Right lobe of liver (tissue), 6 donors: ENCODE data around the gene TK1. TPM values are rescaled to one million over a fixed set of nuclear protein-coding genes. Genes with fewer than 3 reads are reported as not detected.

Experiments
- ATAC-seq, 4 donors: fragments of 200-7000 bp; cut with Tn5 transposase; one replicate each; pipeline ENCODE4 v1.9.1; 2020; ENCODE audit warnings: mild to moderate bottlenecking in 4 of 4, moderate library complexity in 4 of 4
- DNase-seq, 3 donors: peaks; one replicate each; pipeline ENCODE4 v3.0.0-alpha.2; 2020
- H3K27ac ChIP-seq, 3 donors: fragments of 200-600 bp; one replicate each; pipeline ENCODE4 v1.8.0; 2022
- H3K27me3 ChIP-seq, 2 donors: fragments of 200-600 bp; one replicate each; pipeline ENCODE4 v1.8.0; 2022
- H3K36me3 ChIP-seq, 4 donors: fragments of 200-600 bp; sonication (generic) in 1 of 4; one replicate each; pipeline versions ENCODE4 v1.5.1 to v1.8.0; 2017 to 2022; ENCODE audit warnings: control low read depth in 1 of 4
- H3K4me1 ChIP-seq, 4 donors: fragments of 200-600 bp; sonication (generic) in 1 of 4; one replicate each; pipeline versions ENCODE4 v1.5.1 to v1.8.0; 2017 to 2022; ENCODE audit warnings: control low read depth in 1 of 4
- H3K4me3 ChIP-seq, 3 donors: fragments of 200-600 bp; one replicate each; pipeline ENCODE4 v1.8.0; 2022
- H3K9me3 ChIP-seq, 4 donors: fragments of 200-600 bp; sonication (generic) in 1 of 4; one replicate each; pipeline versions ENCODE4 v1.5.1 to v1.8.0; 2017 to 2022; ENCODE audit warnings: control low read depth in 1 of 4
- POLR2A ChIP-seq: fragments of 450-650 bp; IDR thresholded peaks from one replicate; pipeline ENCODE4 v1.6.1; 2017; ENCODE audit warnings: antibody characterized with exemption, mild to moderate bottlenecking
- WGBS: methylation state at CpG from one replicate; pipeline ENCODE4 v1.1.6; 2018; ENCODE audit warnings: low coverage, low lambda C conversion rate; ENCODE audit not compliant: insufficient coverage; ENCODE audit errors: missing lambda C conversion rate; 5-methylcytosine and 5-hydroxymethylcytosine counted together
- intact Hi-C, 2 donors: fragments of 100-400 bp; cut with DNase I; formaldehyde crosslinking; loops; one replicate each; pipeline versions ENCODE4 v1.11.2 to v1.14.1; 2022
- total RNA-seq, 6 experiments: library from RNA; depleted of rRNA in 2 of 6; stranded (reverse); fragments of >200 nt in 2 of 6; fragmentation: NEBNext Ultra II Directional in 3 of 6; extraction: Animal tissue kit (Norgen Biotek cat#: 25700) in 3 of 6; gene quantifications; one replicate each; pipeline versions ENCODE4 v1.1.0 to v1.2.4, GENCODE V29; 2016 to 2023
- TF ChIP-seq, protein P1 (sequence below), 4 donors: fragments of 200-600 bp in 3 of 4; fragments of 450-650 bp in 1 of 4; IDR thresholded peaks; one replicate each; pipeline versions ENCODE4 v1.5.1 to v1.8.0; 2016 to 2022; ENCODE audit warnings: antibody characterized with exemption in 4 of 4, mild to moderate bottlenecking in 2 of 4
- donor health status: DM: no; HTN: yes; CAD: no.
- donor health status: DM: no; HTN: no; CAD: no.
- donor health status: DM: no; HTN: no; CAD: no.
- donor health status: DM: no; HTN: yes; CAD: no.
- donor health status: DM: no; HTN: yes; CAD: no.

TK1 gene
- total RNA-seq, 6 experiments from 2014 or later = 2.1 to 8.3 (median 4.7) TPM

DNA sequence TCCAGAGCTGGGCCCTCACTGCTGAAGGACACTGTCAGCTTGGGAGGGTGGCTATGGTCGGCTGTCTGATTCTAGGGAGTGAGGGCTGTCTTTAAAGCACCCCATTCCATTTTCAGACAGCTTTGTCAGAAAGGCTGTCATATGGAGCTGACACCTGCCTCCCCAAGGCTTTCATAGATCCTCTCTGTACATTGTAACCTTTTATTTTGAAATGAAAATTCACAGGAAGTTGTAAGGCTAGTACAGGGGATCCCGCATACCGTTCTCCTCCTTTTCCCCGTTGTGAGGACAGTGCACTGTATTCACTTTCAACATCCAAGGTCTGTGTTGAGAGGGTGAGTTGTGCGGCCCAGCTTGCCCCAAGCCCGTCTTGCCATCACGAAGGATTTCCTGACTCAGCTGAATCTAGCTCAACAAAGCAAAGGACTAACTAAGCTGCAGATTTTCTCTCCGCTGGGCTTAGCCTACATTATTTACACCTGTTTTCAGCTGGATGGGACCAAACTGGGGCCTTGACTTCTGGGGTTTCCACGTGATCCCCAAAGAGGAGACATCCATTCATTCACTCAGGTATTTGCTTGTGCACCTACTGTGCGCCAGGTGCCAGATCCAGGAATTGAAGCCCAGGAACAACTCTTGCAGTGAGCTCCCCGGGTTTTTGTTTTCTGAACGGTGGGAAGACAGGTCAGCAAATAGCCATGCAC, 39.4 kb upstream of the TK1 start:
- Histone ChIP-seq H3K4me1 (no peaks in the 10 kb centered on the region), H3K4me3 (no peak overlapping the region), H3K27ac (no peak overlapping the region), H3K27me3 (peaks cover 0 to 9% of the 10 kb centered on the region in 2 donors), H3K36me3 (no peaks in the 10 kb centered on the region), H3K9me3 (no peaks in the 10 kb centered on the region)
- ATAC-seq = no peak
- no peak for TF ChIP-seq POLR2A
- TF ChIP-seq, protein P1, sequence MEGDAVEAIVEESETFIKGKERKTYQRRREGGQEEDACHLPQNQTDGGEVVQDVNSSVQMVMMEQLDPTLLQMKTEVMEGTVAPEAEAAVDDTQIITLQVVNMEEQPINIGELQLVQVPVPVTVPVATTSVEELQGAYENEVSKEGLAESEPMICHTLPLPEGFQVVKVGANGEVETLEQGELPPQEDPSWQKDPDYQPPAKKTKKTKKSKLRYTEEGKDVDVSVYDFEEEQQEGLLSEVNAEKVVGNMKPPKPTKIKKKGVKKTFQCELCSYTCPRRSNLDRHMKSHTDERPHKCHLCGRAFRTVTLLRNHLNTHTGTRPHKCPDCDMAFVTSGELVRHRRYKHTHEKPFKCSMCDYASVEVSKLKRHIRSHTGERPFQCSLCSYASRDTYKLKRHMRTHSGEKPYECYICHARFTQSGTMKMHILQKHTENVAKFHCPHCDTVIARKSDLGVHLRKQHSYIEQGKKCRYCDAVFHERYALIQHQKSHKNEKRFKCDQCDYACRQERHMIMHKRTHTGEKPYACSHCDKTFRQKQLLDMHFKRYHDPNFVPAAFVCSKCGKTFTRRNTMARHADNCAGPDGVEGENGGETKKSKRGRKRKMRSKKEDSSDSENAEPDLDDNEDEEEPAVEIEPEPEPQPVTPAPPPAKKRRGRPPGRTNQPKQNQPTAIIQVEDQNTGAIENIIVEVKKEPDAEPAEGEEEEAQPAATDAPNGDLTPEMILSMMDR (IDR thresholded peaks at IDR 0.05) = no peak
- no peak for DNase-seq
- intact Hi-C loops = no loop called here
- 73% methylated on average over 8 of the region's 12 CpGs for WGBS

DNA sequence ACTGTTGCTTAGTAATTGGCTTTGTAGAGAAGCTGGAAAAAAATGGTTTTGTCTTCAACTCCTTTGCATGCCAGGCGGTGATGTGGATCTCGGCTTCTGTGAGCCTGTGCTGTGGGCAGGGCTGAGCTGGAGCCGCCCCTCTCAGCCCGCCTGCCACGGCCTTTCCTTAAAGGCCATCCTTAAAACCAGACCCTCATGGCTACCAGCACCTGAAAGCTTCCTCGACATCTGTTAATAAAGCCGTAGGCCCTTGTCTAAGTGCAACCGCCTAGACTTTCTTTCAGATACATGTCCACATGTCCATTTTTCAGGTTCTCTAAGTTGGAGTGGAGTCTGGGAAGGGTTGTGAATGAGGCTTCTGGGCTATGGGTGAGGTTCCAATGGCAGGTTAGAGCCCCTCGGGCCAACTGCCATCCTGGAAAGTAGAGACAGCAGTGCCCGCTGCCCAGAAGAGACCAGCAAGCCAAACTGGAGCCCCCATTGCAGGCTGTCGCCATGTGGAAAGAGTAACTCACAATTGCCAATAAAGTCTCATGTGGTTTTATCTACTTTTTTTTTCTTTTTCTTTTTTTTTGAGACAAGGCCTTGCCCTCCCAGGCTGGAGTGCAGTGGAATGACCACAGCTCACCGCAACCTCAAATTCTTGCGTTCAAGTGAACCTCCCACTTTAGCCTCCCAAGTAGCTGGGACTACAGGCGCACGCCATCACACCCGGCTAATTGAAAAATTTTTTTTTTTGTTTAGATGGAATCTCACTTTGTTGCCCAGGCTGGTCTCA, 38.4 kb upstream of the TK1 start:
- no peaks in the 10 kb centered on the region for H3K4me1 ChIP-seq
- intact Hi-C loops = no loop called here
- TF ChIP-seq, protein P1 (IDR thresholded peaks at IDR 0.05) = no peak
- TF ChIP-seq POLR2A = no peak
- H3K36me3 ChIP-seq = no peaks in the 10 kb centered on the region
- DNase-seq (no peak), ATAC-seq (no peak)
- H3K9me3 ChIP-seq = no peaks in the 10 kb centered on the region
- no peaks in the 10 kb centered on the region for H3K27me3 ChIP-seq
- H3K4me3 ChIP-seq = no peak overlapping the region
- H3K27ac ChIP-seq = no peak overlapping the region
- 96% methylated on average over 9 of the region's 16 CpGs for WGBS

DNA sequence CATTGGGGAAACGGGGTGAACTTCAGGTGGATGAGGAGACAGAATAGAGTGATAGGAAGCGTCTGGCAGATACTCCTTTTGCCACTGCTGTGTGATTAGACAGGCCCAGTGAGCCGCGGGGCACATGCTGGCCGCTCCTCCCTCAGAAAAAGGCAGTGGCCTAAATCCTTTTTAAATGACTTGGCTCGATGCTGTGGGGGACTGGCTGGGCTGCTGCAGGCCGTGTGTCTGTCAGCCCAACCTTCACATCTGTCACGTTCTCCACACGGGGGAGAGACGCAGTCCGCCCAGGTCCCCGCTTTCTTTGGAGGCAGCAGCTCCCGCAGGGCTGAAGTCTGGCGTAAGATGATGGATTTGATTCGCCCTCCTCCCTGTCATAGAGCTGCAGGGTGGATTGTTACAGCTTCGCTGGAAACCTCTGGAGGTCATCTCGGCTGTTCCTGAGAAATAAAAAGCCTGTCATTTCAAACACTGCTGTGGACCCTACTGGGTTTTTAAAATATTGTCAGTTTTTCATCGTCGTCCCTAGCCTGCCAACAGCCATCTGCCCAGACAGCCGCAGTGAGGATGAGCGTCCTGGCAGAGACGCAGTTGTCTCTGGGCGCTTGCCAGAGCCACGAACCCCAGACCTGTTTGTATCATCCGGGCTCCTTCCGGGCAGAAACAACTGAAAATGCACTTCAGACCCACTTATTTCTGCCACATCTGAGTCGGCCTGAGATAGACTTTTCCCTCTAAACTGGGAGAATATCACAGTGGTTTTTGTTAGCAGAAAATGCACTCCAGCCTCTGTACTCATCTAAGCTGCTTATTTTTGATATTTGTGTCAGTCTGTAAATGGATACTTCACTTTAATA, 37.6 kb upstream of the TK1 start:
- peak overlapping the region in 1 of 3 donors; percentile 28 for H3K27ac ChIP-seq
- no peak for TF ChIP-seq POLR2A
- TF ChIP-seq, protein P1 (IDR thresholded peaks at IDR 0.05) = no peak

DNA sequence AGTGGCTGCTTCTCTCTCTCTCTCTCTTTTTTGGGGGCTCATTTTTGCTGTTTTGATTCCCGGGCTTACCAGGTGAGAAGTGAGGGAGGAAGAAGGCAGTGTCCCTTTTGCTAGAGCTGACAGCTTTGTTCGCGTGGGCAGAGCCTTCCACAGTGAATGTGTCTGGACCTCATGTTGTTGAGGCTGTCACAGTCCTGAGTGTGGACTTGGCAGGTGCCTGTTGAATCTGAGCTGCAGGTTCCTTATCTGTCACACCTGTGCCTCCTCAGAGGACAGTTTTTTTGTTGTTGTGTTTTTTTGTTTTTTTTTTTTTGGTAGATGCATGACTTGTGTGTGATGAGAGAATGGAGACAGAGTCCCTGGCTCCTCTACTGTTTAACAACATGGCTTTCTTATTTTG, 36.9 kb upstream of the TK1 start:
- no peaks in the 10 kb centered on the region for H3K27me3 ChIP-seq
- no peak overlapping the region for H3K4me3 ChIP-seq
- intact Hi-C loops = no loop called here
- WGBS = 71% methylated on average over 1 of the region's 3 CpGs
- H3K4me1 ChIP-seq = no peaks in the 10 kb centered on the region
- H3K36me3 ChIP-seq = no peaks in the 10 kb centered on the region
- DNase-seq (no peak), ATAC-seq (no peak)
- peak overlapping the region in 1 of 3 donors; percentile 28 for H3K27ac ChIP-seq
- TF ChIP-seq POLR2A = no peak
- TF ChIP-seq, protein P1 (IDR thresholded peaks at IDR 0.05) = no peak
- no peaks in the 10 kb centered on the region for H3K9me3 ChIP-seq

More for the DNA sequence above, 37.6 kb upstream of the TK1 start:
- Histone ChIP-seq H3K36me3 (no peaks in the 10 kb centered on the region), H3K4me3 (no peak overlapping the region), H3K27me3 (no peaks in the 10 kb centered on the region), H3K9me3 (no peaks in the 10 kb centered on the region), H3K4me1 (no peaks in the 10 kb centered on the region)
- WGBS = 84% methylated on average over 14 of the region's 27 CpGs
- peak in 1 of 4 donors; percentile 16 for ATAC-seq
- no peak for DNase-seq
- intact Hi-C loops = no loop called here
